Ramos (cell line): ENCODE measurements around the gene IQUB.
"Not testable (repeated sequence)": the region's sequence is repeated elsewhere in the genome, so short reads cannot be mapped to it uniquely, and the experiment has no call there.

Experiments used
- in situ Hi-C: fragments of 300-500 bp; cut with MboI; formaldehyde crosslinking; loops from one replicate; pipeline ENCODE4 v1.14.3; 2022; ENCODE audit warnings: low sequenced_read_pairs; ENCODE audit not compliant: unreplicated experiment

The IQUB gene

DNA sequence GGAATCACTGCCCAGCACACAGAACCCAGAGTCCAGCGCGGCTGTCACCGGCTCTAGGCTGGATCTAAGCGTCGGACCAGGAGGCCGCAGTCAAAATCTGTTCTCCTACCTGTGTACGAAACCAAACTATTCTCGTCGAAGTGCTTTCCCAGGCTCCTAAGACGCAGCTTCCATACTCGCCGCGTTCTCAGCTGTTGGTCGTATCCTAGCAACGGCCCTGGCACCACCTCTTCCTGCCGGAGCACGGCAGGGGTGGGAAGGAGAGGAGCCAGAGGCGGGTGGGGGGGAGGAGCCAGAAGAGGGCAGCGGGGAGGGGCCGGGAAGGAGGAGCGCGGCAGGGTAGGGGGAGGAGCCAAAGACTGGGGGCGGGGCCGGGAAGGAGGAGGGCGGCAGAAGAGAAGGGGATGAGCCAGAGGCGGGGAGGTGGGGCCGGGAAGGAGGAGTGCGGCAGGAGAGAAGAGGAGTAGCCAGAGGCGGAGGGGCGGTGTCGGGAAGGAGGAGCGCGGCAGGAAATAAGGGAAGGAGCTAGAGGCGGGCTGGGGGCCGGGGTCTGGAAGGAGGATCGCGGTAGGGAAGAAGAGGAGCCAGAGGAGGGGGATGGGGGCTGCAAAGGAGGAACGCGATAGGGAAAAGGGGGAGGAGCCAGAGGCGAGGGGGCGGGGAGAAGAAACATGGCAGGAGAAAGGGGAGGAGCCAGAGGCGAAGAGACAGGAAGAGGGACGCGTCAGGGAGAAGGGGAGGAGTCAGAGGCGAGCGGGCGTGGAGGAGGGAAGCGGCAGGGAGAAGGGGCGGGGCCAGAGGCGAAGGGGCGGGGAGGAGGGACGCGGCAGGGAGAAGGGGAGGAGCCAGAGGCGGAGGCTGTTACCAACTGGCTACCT is at the start of gene IQUB:
Gene IQUB (minus strand): TSS at position 213 of the 878 bp plus-strand sequence. CDS start 22,255 bp downstream, outside the sequence.
- in situ Hi-C loops: no loop called here

- in situ Hi-C loops: no loop called here
Observed at GRCh38 chr7:123583821-123584220, 49.4 kb upstream of the IQUB start.

GRCh38 chr7:123581162-123581459 is 46.7 kb upstream of the IQUB start:
- in situ Hi-C loops: no loop called here

DNA sequence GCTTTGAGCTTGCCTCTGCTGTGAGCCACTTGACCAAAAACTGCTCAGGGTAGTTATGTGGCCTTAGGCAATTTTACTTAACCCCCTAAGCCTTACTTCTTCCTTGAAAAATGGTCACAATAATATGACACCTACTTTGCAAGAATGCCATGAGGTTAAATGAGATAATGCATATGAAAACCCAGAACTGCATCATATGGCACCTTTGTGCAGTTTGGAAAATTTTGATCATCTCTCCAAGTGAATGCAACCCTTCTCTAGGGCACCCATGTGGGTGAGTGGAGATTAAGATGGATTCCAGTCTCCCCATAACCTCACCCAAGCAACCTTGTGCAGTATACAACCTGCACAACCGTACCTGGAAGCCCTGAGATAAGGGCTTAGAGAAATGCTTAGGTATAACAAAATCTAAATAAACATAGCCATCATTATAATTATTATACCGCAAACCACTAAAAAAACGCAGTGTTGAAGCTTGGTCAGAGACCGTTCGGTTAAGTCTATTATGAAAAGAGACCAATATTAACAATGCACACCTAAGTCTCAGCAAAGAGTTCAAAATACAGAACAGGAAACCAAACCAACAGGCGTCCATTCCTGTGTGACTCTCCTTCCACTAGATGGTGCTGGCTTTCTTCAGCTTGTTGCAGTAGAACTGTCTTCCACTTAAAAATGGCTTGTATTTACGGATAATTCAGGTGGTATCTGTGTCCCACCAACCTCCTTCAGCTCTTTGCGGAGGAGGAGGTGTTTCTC is 46.2 kb upstream of the IQUB start:
- in situ Hi-C loops: no loop called here

- in situ Hi-C loops: no loop called here
Observed at GRCh38 chr7:123579416-123579815, 45.0 kb upstream of the IQUB start.

- in situ Hi-C loops: no loop called here
Observed at GRCh38 chr7:123573896-123574467, 39.6 kb upstream of the IQUB start.

- in situ Hi-C loops: no loop called here
Observed at GRCh38 chr7:123573341-123573740, 38.9 kb upstream of the IQUB start.

GRCh38 chr7:123571684-123572083 is 37.3 kb upstream of the IQUB start:
- in situ Hi-C loops: no loop called here

DNA sequence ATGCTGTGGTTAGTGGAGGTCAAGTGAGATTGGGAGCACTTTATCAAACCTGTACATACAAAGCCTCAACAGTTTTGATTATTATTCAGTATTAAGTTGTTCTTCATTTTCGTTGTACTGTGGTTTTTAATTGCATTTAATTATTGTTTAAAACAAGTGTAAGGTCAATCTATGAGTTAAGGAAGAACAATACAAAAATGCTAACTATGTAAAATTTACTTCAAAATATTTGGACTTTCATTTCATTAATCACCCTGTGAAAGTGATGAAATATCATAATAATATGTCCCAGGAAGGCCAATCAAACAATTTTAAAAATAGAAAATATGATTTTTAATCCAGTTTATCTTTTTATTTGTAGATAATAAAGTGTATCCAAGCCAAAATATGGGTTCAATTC is 36.8 kb upstream of the IQUB start:
- in situ Hi-C loops: no loop called here

DNA sequence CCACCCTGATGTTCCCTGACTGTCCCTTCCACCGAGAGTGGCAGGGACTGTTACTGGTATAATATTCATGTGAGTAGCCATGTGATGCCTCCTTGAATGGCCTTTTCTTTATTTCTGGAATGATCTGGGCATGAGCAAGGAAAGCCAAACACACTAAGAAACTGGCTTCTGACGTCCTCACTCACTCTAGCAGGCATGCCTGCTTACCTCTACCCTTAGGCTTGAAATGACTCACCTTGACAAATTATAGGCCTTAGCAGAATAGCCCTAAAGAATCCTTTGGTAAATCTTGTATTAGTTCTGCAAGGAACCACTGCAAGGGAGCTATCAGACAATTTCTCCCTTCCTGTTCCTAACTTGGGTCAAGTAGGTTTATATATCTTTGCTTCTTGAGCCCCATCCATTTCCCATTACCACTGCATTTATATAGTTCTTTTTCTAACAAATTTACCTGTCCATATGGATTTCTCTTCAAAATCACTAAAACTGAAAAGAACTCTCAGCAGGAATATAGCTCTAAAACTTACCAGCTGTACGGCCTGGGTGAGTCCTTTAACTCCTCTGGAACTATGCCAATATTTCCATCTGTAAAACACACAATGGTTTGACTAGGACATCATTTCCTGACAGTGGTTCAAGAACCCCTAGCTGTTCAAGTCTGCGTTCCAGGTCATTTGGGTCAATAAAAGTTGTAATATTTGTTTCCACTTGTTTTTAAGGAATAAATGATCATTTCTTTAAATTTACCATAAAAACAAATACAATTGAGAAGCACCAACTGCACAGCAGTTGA is 36.2 kb upstream of the IQUB start:
- in situ Hi-C loops: no loop called here

- in situ Hi-C loops: no loop called here
Observed at GRCh38 chr7:123569352-123570010, 35.1 kb upstream of the IQUB start.

DNA sequence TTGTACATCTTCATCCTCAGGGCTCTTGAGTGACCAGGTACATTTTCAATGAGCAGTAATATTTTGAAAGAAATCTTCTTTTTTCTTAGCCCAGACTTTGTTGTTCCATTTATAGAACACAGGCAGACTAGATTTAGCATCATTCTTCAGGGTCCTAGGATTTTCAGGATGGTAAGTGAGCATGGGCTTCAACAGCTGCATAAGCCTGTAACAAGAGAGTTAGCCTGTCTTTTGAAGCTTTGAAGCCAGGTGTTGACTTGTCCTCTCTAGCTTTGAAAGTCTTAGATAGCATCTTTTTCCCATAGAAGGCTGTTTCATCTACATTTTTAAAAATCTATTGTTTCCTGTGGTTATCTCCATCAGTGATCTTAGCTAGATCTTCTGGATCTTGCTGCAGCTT is 27.7 kb upstream of the IQUB start:
- in situ Hi-C loops: no loop called here

DNA sequence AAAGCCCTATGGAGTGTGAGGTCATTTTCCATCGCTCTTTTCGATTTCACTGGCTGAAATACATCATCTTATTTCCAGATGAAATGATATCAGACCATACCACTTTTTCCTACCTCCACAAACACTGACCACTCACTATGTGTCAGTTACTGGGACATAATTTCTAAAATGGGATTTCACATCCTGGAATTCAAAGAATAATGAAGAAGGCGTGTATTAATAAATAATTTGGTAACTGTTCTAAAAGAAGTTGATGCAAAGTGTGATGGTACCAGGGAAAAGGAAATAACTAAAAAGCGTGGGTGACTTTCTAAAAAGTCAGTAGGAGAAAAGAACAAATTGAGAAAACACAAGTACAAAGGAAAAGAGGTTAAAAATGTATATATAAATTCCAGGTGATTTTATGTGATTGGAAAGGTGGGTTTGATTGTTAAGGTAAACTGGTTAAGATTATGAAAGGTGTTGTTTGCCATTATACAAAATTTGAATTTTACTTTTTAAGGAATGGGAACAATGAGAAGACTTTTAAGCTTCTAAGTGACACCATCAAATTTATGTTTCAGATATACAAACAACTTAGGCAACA is 24.0 kb upstream of the IQUB start:
- in situ Hi-C loops: no loop called here

- in situ Hi-C loops: no loop called here
Observed at GRCh38 chr7:123557398-123558288, 23.2 kb upstream of the IQUB start, which contains the start of gene NDUFA5. Gene NDUFA5 (minus strand): TSS chr7:123557818. CDS start chr7:123557795, 23 bp downstream.

GRCh38 chr7:123557016-123557397 is 22.6 kb upstream of the IQUB start:
- in situ Hi-C loops: no loop called here

DNA sequence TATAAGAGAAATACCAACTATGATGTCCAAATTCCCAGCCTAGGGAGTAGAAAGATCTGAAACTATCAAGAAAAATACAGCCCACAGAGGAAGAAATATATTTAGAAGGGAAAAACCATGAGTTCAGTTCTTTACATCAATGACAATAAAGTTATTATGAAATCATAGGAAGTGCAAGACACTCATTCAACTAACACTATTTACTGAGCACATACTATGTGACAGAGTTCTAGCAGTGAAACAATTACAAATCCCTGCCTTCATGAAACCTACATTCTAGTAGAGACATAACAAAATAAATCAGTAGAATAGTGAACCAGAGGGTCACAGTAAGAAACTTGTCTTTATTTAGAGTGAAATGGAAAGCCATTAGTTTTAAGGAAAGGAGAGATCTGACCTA is 21.1 kb upstream of the IQUB start:
- in situ Hi-C loops: no loop called here

- in situ Hi-C loops: no loop called here
Observed at GRCh38 chr7:123553159-123553558, 18.8 kb upstream of the IQUB start.

- in situ Hi-C loops: no loop called here
Observed at GRCh38 chr7:123552641-123553040, 18.2 kb upstream of the IQUB start.

- in situ Hi-C loops: not testable (repeated sequence)
Observed at GRCh38 chr7:123552134-123552533, 17.7 kb upstream of the IQUB start.
